ENCODE measurements around the gene SMIM10L1.

GRCh38 chr12:11183011-11183410, 12.0 kb downstream of the SMIM10L1 start:
- TF ChIP-seq CTCF (IDR thresholded peaks at IDR 0.05) (no peak), POLR2A (IDR thresholded peaks at IDR 0.05) (no peak)
